ENCODE data around the gene DEAF1.

GRCh38 chr11:680970-681369 is 14.1 kb downstream of the DEAF1 start:
- TF ChIP-seq, protein P1, sequence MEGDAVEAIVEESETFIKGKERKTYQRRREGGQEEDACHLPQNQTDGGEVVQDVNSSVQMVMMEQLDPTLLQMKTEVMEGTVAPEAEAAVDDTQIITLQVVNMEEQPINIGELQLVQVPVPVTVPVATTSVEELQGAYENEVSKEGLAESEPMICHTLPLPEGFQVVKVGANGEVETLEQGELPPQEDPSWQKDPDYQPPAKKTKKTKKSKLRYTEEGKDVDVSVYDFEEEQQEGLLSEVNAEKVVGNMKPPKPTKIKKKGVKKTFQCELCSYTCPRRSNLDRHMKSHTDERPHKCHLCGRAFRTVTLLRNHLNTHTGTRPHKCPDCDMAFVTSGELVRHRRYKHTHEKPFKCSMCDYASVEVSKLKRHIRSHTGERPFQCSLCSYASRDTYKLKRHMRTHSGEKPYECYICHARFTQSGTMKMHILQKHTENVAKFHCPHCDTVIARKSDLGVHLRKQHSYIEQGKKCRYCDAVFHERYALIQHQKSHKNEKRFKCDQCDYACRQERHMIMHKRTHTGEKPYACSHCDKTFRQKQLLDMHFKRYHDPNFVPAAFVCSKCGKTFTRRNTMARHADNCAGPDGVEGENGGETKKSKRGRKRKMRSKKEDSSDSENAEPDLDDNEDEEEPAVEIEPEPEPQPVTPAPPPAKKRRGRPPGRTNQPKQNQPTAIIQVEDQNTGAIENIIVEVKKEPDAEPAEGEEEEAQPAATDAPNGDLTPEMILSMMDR (IDR thresholded peaks at IDR 0.05) = no peak
- TF ChIP-seq POLR2A (IDR thresholded peaks at IDR 0.05) = no peak

Data from lower leg skin (tissue), 3 donors.